ENCODE measurements around the gene DEPDC7. TPM values are rescaled to one million over a fixed set of nuclear protein-coding genes. Genes with fewer than 3 reads are reported as not detected.

The DEPDC7 gene
- total and polyA plus RNA-seq, 3 donors from 2014 or later: 14.9 to 47.7 (median 23.2) TPM

DNA sequence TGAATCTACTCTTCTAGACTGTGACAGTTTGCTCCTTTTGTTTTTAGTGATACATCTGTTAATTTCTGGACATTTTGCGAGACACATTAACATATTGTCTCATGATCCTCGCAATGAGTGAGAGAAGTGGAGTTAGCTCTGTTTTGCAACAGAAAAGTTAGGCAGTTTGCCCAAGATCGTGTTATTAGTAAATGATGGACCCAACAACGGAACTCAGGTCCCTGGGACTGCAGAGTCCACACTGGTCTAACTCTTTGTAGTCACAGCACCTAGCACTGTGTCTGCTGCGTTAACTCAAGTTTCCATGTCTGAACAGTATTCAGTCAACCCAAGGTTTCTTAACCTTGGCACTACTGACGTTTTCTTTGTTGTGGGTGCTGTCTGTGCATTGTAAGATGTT is 3.2 kb downstream of the DEPDC7 start:
- Histone ChIP-seq H3K4me1 (no peaks in the 10 kb centered on the region), H3K9me3 (no peaks in the 10 kb centered on the region), H3K27me3 (no peaks in the 10 kb centered on the region), H3K36me3 (ENCODE audit: low read depth, missing control alignments) (no peaks in the 10 kb centered on the region), H3K27ac (no peak overlapping the region), H3K4me3 (no peak overlapping the region)
- intact Hi-C loops (cut with DNase I; ENCODE audit: low total_unique reads): no loop called here
- 86 to 94% methylated on average over 6 of the region's 6 CpGs for WGBS, 2 donors
- DNase-seq: no peak
- TF ChIP-seq, protein P1, sequence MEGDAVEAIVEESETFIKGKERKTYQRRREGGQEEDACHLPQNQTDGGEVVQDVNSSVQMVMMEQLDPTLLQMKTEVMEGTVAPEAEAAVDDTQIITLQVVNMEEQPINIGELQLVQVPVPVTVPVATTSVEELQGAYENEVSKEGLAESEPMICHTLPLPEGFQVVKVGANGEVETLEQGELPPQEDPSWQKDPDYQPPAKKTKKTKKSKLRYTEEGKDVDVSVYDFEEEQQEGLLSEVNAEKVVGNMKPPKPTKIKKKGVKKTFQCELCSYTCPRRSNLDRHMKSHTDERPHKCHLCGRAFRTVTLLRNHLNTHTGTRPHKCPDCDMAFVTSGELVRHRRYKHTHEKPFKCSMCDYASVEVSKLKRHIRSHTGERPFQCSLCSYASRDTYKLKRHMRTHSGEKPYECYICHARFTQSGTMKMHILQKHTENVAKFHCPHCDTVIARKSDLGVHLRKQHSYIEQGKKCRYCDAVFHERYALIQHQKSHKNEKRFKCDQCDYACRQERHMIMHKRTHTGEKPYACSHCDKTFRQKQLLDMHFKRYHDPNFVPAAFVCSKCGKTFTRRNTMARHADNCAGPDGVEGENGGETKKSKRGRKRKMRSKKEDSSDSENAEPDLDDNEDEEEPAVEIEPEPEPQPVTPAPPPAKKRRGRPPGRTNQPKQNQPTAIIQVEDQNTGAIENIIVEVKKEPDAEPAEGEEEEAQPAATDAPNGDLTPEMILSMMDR (IDR thresholded peaks at IDR 0.05): no peak
- no peak for TF ChIP-seq POLR2A (IDR thresholded peaks at IDR 0.05)

DNA sequence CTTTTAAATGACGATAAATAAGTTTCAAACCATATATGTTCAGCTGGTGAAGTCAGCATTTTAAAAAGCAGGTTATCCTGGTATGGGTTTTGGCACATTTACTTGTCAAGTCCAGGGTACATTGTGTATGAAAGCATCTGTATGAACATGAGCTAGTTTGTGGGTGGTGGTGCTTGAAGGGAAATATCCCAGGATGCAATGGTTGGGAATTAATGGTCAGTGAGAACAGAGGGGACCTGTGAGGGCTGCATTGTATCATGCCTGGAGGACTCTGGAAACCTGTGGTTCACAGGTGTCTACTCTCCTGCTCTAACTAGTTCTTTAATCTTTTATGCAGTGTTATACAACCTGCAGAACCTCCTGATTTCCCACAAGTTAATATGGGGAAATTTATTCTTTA is 5.8 kb downstream of the DEPDC7 start:
- WGBS, 2 donors: 93 to 100% methylated on average over 1 of the region's 1 CpG

DNA sequence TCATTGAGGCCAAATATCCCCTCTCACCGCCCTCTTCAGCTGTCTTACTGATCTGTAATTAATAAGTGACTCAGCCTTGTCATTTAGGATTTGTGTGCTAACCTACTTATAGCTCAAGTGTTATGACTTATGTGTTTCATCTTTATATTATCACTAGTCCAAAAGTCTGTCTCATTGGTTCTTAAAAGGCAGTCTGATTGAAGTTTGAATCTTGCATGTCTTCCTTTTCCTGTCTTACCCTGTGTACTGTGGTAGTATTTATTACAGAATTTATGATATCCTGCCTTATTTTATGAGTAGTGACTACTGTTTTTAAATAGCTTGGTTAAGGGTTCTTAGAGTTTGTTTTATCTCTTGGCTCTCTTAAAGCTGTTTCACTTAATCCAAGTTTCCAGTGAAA is 6.3 kb downstream of the DEPDC7 start:
- DNase-seq: no peak
- no peaks in the 10 kb centered on the region for H3K9me3 ChIP-seq
- intact Hi-C loops (cut with DNase I; ENCODE audit: low total_unique reads): no loop called here

More for the DNA sequence above, 5.8 kb downstream of the DEPDC7 start:
- intact Hi-C loops (cut with DNase I; ENCODE audit: low total_unique reads): no loop called here
- Histone ChIP-seq H3K27me3 (no peaks in the 10 kb centered on the region), H3K4me1 (no peaks in the 10 kb centered on the region), H3K9me3 (no peaks in the 10 kb centered on the region), H3K36me3 (ENCODE audit: low read depth, missing control alignments) (no peaks in the 10 kb centered on the region), H3K4me3 (no peak overlapping the region), H3K27ac (no peak overlapping the region)
- TF ChIP-seq POLR2A (IDR thresholded peaks at IDR 0.05): no peak
- TF ChIP-seq, protein P1 (IDR thresholded peaks at IDR 0.05): no peak
- no peak for DNase-seq

DNA sequence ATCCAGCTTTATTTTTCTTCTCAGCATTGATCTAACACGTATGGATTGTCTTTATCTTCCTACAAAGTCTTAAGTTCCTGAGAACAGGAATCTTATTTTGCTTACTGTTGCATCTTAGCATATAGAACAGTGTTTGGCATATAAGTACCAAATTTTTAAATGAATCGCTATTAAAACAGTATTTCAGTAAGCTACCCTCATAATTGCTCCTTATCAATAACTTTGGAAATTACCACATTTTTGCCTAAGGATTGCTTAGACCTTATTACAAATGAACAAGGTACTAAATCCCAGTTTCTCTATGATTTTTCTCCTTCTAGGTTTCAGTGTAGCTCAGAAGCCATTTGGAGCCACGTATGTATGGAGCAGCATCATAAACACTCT is 9.7 kb downstream of the DEPDC7 start:
- no peaks in the 10 kb centered on the region for H3K27me3 ChIP-seq
- 86 to 89% methylated on average over 3 of the region's 3 CpGs for WGBS, 2 donors
- DNase-seq: no peak

More for the DNA sequence above, 6.3 kb downstream of the DEPDC7 start:
- H3K27me3 ChIP-seq: no peaks in the 10 kb centered on the region
- TF ChIP-seq POLR2A (IDR thresholded peaks at IDR 0.05): no peak
- TF ChIP-seq, protein P1 (IDR thresholded peaks at IDR 0.05): no peak
- no peaks in the 10 kb centered on the region for H3K4me1 ChIP-seq
- 44 to 60% methylated on average over 1 of the region's 1 CpG for WGBS, 2 donors
- no peak overlapping the region for H3K4me3 ChIP-seq
- H3K27ac ChIP-seq: no peak overlapping the region
- H3K36me3 ChIP-seq (ENCODE audit: low read depth, missing control alignments): no peaks in the 10 kb centered on the region

DNA sequence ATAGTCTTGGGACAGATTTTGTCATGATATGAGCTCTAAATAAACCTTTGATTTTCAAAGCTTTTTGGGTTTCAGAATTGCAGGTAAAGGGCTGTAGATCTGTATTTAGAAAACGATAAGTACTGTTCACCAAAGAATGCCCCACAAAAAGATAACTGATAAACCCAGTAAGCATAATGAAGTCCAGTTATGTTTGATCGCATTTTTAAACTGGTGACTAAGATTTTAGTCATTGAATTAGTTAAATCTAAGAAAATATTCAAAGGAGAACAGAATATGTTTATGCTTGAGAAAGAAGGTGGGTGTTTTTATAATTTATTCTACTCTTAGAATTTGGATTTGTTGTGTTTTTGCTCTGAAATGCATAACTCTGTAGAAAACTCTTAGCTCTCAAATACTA is 11.6 kb downstream of the DEPDC7 start:
- H3K4me3 ChIP-seq: no peak overlapping the region
- intact Hi-C loops (cut with DNase I; ENCODE audit: low total_unique reads): no loop called here
- no peaks in the 10 kb centered on the region for H3K36me3 ChIP-seq (ENCODE audit: low read depth, missing control alignments)
- no peaks in the 10 kb centered on the region for H3K9me3 ChIP-seq
- no peak for DNase-seq
- no peak overlapping the region for H3K27ac ChIP-seq
- TF ChIP-seq, protein P1 (IDR thresholded peaks at IDR 0.05): no peak
- TF ChIP-seq POLR2A (IDR thresholded peaks at IDR 0.05): no peak
- WGBS, 2 donors: 83 to 88% methylated on average over 2 of the region's 2 CpGs
- H3K27me3 ChIP-seq: no peaks in the 10 kb centered on the region
- no peaks in the 10 kb centered on the region for H3K4me1 ChIP-seq

More for the DNA sequence above, 9.7 kb downstream of the DEPDC7 start:
- Histone ChIP-seq H3K36me3 (ENCODE audit: low read depth, missing control alignments) (no peaks in the 10 kb centered on the region), H3K9me3 (no peaks in the 10 kb centered on the region), H3K4me3 (no peak overlapping the region), H3K27ac (no peak overlapping the region), H3K4me1 (no peaks in the 10 kb centered on the region)
- no peak for TF ChIP-seq POLR2A (IDR thresholded peaks at IDR 0.05)
- TF ChIP-seq, protein P1 (IDR thresholded peaks at IDR 0.05): no peak
- intact Hi-C loops (cut with DNase I; ENCODE audit: low total_unique reads): no loop called here

All from testis (tissue), 3 donors.